Glutamatergic neuron (in vitro differentiated cells): ENCODE results near the gene SERINC3. TPM values are rescaled to one million over a fixed set of nuclear protein-coding genes. Genes with fewer than 3 reads are reported as not detected.

Experiments
- DNase-seq: peaks from one replicate; pipeline ENCODE4 v3.0.0; 2022
- H3K27ac Mint-ChIP-seq: one replicate; pipeline ENCODE4 v1.8.0; 2020; ENCODE audit warnings: mild to moderate bottlenecking, mixed read lengths, inconsistent platforms; ENCODE audit not compliant: unreplicated experiment
- H3K27me3 Mint-ChIP-seq: one replicate; pipeline ENCODE4 v1.8.0; 2020; ENCODE audit warnings: mild to moderate bottlenecking, moderate library complexity, mixed read lengths, inconsistent platforms; ENCODE audit not compliant: unreplicated experiment
- H3K36me3 Mint-ChIP-seq: one replicate; pipeline ENCODE4 v1.8.0; 2020; ENCODE audit warnings: mild to moderate bottlenecking, mixed read lengths, inconsistent platforms; ENCODE audit not compliant: unreplicated experiment
- H3K4me1 Mint-ChIP-seq: one replicate; pipeline ENCODE4 v1.8.0; 2020; ENCODE audit warnings: mild to moderate bottlenecking, low read depth, mixed read lengths, inconsistent platforms; ENCODE audit not compliant: unreplicated experiment
- H3K4me3 Mint-ChIP-seq: one replicate; pipeline ENCODE4 v1.8.0; 2020; ENCODE audit warnings: mild to moderate bottlenecking, mixed read lengths, inconsistent platforms; ENCODE audit not compliant: unreplicated experiment
- H3K9me3 Mint-ChIP-seq: one replicate; pipeline ENCODE4 v1.8.0; 2020; ENCODE audit warnings: mild to moderate bottlenecking, moderate library complexity, mixed read lengths, inconsistent platforms; ENCODE audit not compliant: unreplicated experiment
- CTCF ChIP-seq: fragments of 200-600 bp; sonication (generic); IDR thresholded peaks from one replicate; pipeline ENCODE4 v1.5.0; 2021; ENCODE audit not compliant: partially characterized antibody, unreplicated experiment
- total RNA-seq: library from RNA; stranded (reverse); fragmentation: NEBNext Ultra II Directional; extraction: Animal tissue kit (Norgen Biotek cat#: 25700); gene quantifications from one replicate; pipeline ENCODE4 v1.2.1, GENCODE V29; 2021; ENCODE audit not compliant: unreplicated experiment

Gene SERINC3
- total RNA-seq, 1 donor from 2014 or later = 125 TPM

- H3K36me3 Mint-ChIP-seq = peaks cover 1% of the 10 kb centered on the region
- peaks cover 2% of the 10 kb centered on the region for H3K9me3 Mint-ChIP-seq
- H3K4me1 Mint-ChIP-seq = no peaks in the 10 kb centered on the region
- DNase-seq = no peak
- H3K27ac Mint-ChIP-seq = no peak overlapping the region
- no peak overlapping the region for H3K4me3 Mint-ChIP-seq
- no peak for TF ChIP-seq CTCF
- H3K27me3 Mint-ChIP-seq = peaks cover 2% of the 10 kb centered on the region
Measured at GRCh38 chr20:44485830-44486198, 36.1 kb downstream of the SERINC3 start.

GRCh38 chr20:44485078-44485829, 36.6 kb downstream of the SERINC3 start:
- H3K36me3 Mint-ChIP-seq = peaks cover 4% of the 10 kb centered on the region
- H3K4me3 Mint-ChIP-seq = no peak overlapping the region
- no peak for TF ChIP-seq CTCF
- H3K27ac Mint-ChIP-seq = no peak overlapping the region
- no peaks in the 10 kb centered on the region for H3K4me1 Mint-ChIP-seq
- DNase-seq = no peak
- peaks cover 2% of the 10 kb centered on the region for H3K9me3 Mint-ChIP-seq
- H3K27me3 Mint-ChIP-seq = peaks cover 2% of the 10 kb centered on the region

GRCh38 chr20:44483112-44483511, 38.8 kb downstream of the SERINC3 start:
- Mint-ChIP-seq H3K4me3 (no peak overlapping the region), H3K4me1 (no peaks in the 10 kb centered on the region), H3K27me3 (no peaks in the 10 kb centered on the region), H3K27ac (no peak overlapping the region), H3K9me3 (peaks cover 2% of the 10 kb centered on the region), H3K36me3 (peaks cover 8% of the 10 kb centered on the region)
- no peak for DNase-seq
- TF ChIP-seq CTCF = no peak

- peaks cover 8% of the 10 kb centered on the region for H3K36me3 Mint-ChIP-seq
- no peak overlapping the region for H3K4me3 Mint-ChIP-seq
- no peaks in the 10 kb centered on the region for H3K27me3 Mint-ChIP-seq
- no peaks in the 10 kb centered on the region for H3K4me1 Mint-ChIP-seq
- no peak for DNase-seq
- TF ChIP-seq CTCF = no peak
- H3K27ac Mint-ChIP-seq = no peak overlapping the region
- H3K9me3 Mint-ChIP-seq = peaks cover 2% of the 10 kb centered on the region
Measured at GRCh38 chr20:44481719-44482416, 40.0 kb downstream of the SERINC3 start.

GRCh38 chr20:44480097-44480496, 41.8 kb downstream of the SERINC3 start:
- no peak for TF ChIP-seq CTCF
- Mint-ChIP-seq H3K27me3 (peaks cover 3% of the 10 kb centered on the region), H3K4me3 (no peak overlapping the region), H3K4me1 (peaks cover 1% of the 10 kb centered on the region), H3K9me3 (peaks cover 2% of the 10 kb centered on the region), H3K36me3 (peaks cover 8% of the 10 kb centered on the region), H3K27ac (no peak overlapping the region)
- no peak for DNase-seq
